Rectal smooth muscle tissue (tissue), 1 donor: Measurements from ENCODE around the gene MEX3D.

Source experiments
- H3K27ac ChIP-seq: one replicate; pipeline ENCODE4 v1.7.0; 2013; ENCODE audit warnings: low read depth, low read length, inconsistent platforms
- H3K27me3 ChIP-seq: one replicate; pipeline ENCODE4 v1.7.0; 2013; ENCODE audit warnings: low read length; ENCODE audit not compliant: control insufficient read depth, insufficient read depth
- H3K36me3 ChIP-seq: one replicate; pipeline ENCODE4 v1.7.0; 2013; ENCODE audit warnings: low read length; ENCODE audit not compliant: control insufficient read depth, insufficient read depth
- H3K4me1 ChIP-seq: one replicate; pipeline ENCODE4 v1.7.0; 2013; ENCODE audit warnings: low read length; ENCODE audit not compliant: control insufficient read depth, insufficient read depth
- H3K4me3 ChIP-seq: one replicate; pipeline ENCODE4 v1.7.0; 2013; ENCODE audit warnings: low read length
- H3K9ac ChIP-seq: one replicate; pipeline ENCODE4 v1.7.0; 2013; ENCODE audit warnings: low read length

Gene MEX3D

GRCh38 chr19:1608359-1609102, 40.4 kb upstream of the MEX3D start:
- Histone ChIP-seq H3K4me1 (peaks cover 8% of the 10 kb centered on the region), H3K36me3 (peaks cover 21% of the 10 kb centered on the region), H3K27me3 (no peaks in the 10 kb centered on the region), H3K4me3 (peak overlapping the region; percentile 13), H3K27ac (no peak overlapping the region), H3K9ac (no peak overlapping the region)

- Histone ChIP-seq H3K4me1 (peaks cover 8% of the 10 kb centered on the region), H3K27me3 (no peaks in the 10 kb centered on the region), H3K27ac (peak overlapping the region; percentile 86), H3K9ac (peak overlapping the region; percentile 76), H3K36me3 (peaks cover 5% of the 10 kb centered on the region), H3K4me3 (peak overlapping the region; percentile 86)
Observed at GRCh38 chr19:1606138-1606651, 38.1 kb upstream of the MEX3D start.

- Histone ChIP-seq H3K4me1 (peaks cover 8% of the 10 kb centered on the region), H3K27ac (peak within 1 kb of the TSS; percentile 86), H3K27me3 (no peaks in the 10 kb centered on the region), H3K4me3 (peak within 1 kb of the TSS; percentile 97), H3K9ac (peak within 1 kb of the TSS; percentile 98), H3K36me3 (peaks cover 2% of the 10 kb centered on the region)
Observed at GRCh38 chr19:1605236-1606137, 37.4 kb upstream of the MEX3D start, which contains the start of gene UQCR11. Gene UQCR11, minus strand, starts transcription at chr19:1605462. Its CDS starts 53 bp downstream, at chr19:1605409.

- peaks cover 14% of the 10 kb centered on the region for H3K36me3 ChIP-seq
- H3K9ac ChIP-seq, result no peak overlapping the region
- H3K4me1 ChIP-seq, result peaks cover 8% of the 10 kb centered on the region
- no peak overlapping the region for H3K27ac ChIP-seq
- H3K4me3 ChIP-seq, result no peak overlapping the region
- no peaks in the 10 kb centered on the region for H3K27me3 ChIP-seq
Observed at GRCh38 chr19:1602091-1602707, 34.1 kb upstream of the MEX3D start.

- peaks cover 15% of the 10 kb centered on the region for H3K36me3 ChIP-seq
- H3K4me1 ChIP-seq, result peaks cover 8% of the 10 kb centered on the region
- H3K27ac ChIP-seq, result no peak overlapping the region
Observed at GRCh38 chr19:1601613-1602064, 33.5 kb upstream of the MEX3D start.

GRCh38 chr19:1599460-1599846, 31.3 kb upstream of the MEX3D start:
- no peaks in the 10 kb centered on the region for H3K27me3 ChIP-seq
- H3K27ac ChIP-seq, result no peak overlapping the region
- H3K36me3 ChIP-seq, result peaks cover 15% of the 10 kb centered on the region
- H3K4me1 ChIP-seq, result peaks cover 3% of the 10 kb centered on the region
- no peak overlapping the region for H3K4me3 ChIP-seq
- H3K9ac ChIP-seq, result no peak overlapping the region

More at GRCh38 chr19:1601613-1602064, 33.5 kb upstream of the MEX3D start:
- Histone ChIP-seq H3K9ac (no peak overlapping the region), H3K4me3 (no peak overlapping the region), H3K27me3 (no peaks in the 10 kb centered on the region)

- Histone ChIP-seq H3K4me1 (no peaks in the 10 kb centered on the region), H3K4me3 (no peak overlapping the region), H3K36me3 (peaks cover 15% of the 10 kb centered on the region), H3K9ac (no peak overlapping the region), H3K27ac (no peak overlapping the region), H3K27me3 (no peaks in the 10 kb centered on the region)
Observed at GRCh38 chr19:1598777-1599459, 30.8 kb upstream of the MEX3D start.

GRCh38 chr19:1593501-1593772, 25.3 kb upstream of the MEX3D start:
- Histone ChIP-seq H3K36me3 (peaks cover 10% of the 10 kb centered on the region), H3K9ac (no peak overlapping the region), H3K27ac (no peak overlapping the region), H3K4me1 (peaks cover 9% of the 10 kb centered on the region), H3K4me3 (peak overlapping the region; percentile 67), H3K27me3 (no peaks in the 10 kb centered on the region)

GRCh38 chr19:1592755-1593500, 24.8 kb upstream of the MEX3D start, which contains the start of gene MBD3:
Gene MBD3, minus strand, starts transcription at chr19:1592865. Its CDS starts 234 bp downstream, at chr19:1592631.
- Histone ChIP-seq H3K27me3 (no peaks in the 10 kb centered on the region), H3K36me3 (peaks cover 8% of the 10 kb centered on the region), H3K27ac (peak within 1 kb of the TSS; percentile 92), H3K9ac (peak within 1 kb of the TSS; percentile 77), H3K4me3 (peak within 1 kb of the TSS; percentile 94), H3K4me1 (peaks cover 9% of the 10 kb centered on the region)

GRCh38 chr19:1592024-1592754, 24.1 kb upstream of the MEX3D start:
- H3K4me3 ChIP-seq, result peak overlapping the region; percentile 94
- peak overlapping the region; percentile 92 for H3K27ac ChIP-seq
- H3K27me3 ChIP-seq, result no peaks in the 10 kb centered on the region
- H3K9ac ChIP-seq, result peak overlapping the region; percentile 77
- peaks cover under 1% of the 10 kb centered on the region for H3K36me3 ChIP-seq
- peaks cover 9% of the 10 kb centered on the region for H3K4me1 ChIP-seq
